HG03139 (cell line): ENCODE data around the gene HRCT1.
"Not testable (repeated sequence)": the region's sequence is repeated elsewhere in the genome, so short reads cannot be mapped to it uniquely, and the experiment has no call there.

ENCODE experiments used
- ATAC-seq: cut with Tn5 transposase; IDR thresholded peaks from one replicate; pipeline ENCODE4 v1.9.1; 2021; ENCODE audit not compliant: unreplicated experiment

HRCT1 gene

GRCh38 chr9:35915681-35916294 lies 9.8 kb downstream of the HRCT1 start:
- no peak for ATAC-seq

- no peak for ATAC-seq
These were observed 11.3 kb downstream of the HRCT1 start for GRCh38 chr9:35917261-35917660.

DNA sequence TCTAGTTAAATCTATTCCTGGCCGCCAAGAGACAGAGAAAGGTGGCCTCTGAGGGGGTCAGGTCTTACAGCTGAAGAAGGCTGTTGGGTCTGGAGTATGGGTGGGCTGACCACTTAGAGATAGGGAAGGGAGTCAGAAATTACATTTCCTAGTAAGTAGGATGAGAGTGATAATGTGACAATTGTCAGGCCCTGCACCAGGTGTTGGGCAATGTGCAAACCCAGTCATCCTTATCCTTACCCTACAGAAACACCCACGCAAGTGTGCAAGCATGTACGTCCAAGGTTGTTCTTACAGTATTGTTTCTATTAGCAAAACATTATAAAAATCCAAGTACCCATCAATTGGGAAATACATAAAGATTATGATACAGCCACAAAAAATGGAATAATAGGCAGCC lies 12.8 kb downstream of the HRCT1 start:
- no peak for ATAC-seq

GRCh38 chr9:35919212-35920008 lies 13.4 kb downstream of the HRCT1 start:
- no peak for ATAC-seq

DNA sequence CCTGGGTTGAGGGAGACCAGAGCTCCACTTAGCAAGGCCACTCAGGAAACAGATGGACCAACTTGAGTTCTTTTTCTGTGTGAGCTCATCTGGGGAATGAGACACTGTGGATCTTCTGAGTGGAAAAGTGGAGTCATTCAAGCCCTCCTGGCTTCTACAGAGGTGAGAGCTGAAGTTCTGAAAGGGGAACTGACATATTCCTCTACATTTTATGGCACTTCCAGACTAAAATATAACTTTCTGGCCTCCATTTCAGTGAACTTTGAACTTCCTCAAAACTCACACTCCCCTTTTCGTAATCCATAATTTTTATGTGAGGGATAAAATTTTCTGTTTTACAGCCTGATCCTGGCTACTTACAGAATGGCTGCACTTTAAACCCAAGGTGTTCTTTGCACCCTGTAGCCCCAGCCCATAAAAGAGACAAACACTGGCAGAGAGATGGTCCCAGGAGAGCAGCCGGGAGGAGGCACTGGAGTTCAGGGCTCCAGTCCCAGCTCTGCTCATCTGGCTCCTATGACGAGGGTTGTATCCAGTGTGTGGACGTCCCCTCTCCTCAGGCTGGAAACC lies 14.1 kb downstream of the HRCT1 start:
- ATAC-seq = no peak

DNA sequence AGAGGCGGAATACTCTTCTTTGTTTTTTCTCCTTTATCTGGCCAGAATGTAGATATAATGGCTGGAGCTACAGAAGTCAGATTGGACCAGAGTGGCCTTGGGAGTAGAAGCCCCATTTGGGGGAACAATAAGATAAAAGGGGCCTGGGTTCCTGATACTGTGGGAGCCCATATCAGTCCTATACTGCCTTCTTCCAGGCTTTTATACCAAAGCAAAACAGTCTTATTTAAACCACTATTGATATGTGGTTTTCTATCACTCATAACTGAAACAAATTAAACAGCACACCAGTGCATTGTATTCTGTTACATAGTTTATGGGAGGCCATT lies 17.6 kb downstream of the HRCT1 start:
- ATAC-seq = no peak

GRCh38 chr9:35923927-35924763 lies 18.1 kb downstream of the HRCT1 start:
- ATAC-seq = no peak

GRCh38 chr9:35928591-35929452 lies 22.8 kb downstream of the HRCT1 start:
- no peak for ATAC-seq

- no peak for ATAC-seq
These were observed 23.4 kb downstream of the HRCT1 start for GRCh38 chr9:35929453-35929718.

DNA sequence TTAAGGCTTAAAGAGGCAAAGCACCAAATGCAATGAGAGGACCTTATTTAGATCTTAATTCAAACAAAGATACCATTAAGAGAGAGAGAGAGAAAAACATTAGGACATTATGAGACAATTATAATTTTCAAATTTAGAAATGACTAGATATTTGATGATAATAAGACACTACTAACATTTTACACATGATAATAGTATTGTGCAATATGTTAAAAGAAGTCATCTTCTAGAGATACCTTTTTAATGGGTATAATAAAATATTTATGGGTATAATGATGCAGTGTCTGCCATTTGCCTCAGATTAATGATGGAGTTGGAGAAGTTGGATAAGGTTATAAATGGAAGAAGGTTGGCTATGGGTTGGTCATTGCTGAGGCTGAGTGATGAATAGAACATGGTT lies 24.5 kb downstream of the HRCT1 start:
- no peak for ATAC-seq

DNA sequence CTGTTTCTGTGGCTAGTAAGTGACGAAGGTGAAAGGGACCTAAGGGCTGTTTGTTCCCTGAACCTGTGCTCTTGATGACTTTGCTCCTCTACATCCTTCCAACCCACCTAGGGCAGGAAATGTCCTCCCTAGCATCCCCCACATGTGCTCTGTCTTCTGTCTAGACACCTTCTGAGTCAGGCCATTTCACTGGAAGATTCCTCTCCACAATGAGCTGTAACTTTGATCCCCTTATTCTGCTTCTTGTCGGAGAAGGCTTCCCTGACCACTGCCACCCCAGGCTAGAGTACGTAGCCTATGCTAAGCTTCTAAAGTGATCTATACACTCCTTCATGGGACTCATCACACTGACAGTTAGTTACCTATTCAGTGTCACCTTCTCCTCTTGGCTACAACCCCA lies 25.0 kb downstream of the HRCT1 start:
- no peak for ATAC-seq

DNA sequence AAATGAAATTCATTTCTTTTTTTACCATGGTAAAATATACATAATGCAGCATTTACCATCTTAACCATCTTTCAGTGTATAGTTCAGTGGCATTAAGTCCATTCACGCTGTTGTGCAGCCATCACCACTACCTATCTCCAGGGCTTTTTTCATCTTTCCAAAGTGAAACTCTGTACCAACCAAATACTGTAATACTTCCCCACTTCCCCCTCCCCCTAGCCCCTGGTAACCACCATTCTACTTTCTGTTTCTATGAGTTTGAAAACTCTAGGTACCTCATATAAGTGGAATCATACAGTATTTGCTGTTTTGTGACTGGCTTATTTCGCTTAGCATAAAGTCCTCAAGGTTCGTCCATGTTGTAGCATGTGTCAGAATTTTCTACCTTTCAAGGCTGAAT lies 26.7 kb downstream of the HRCT1 start:
- ATAC-seq = no peak

DNA sequence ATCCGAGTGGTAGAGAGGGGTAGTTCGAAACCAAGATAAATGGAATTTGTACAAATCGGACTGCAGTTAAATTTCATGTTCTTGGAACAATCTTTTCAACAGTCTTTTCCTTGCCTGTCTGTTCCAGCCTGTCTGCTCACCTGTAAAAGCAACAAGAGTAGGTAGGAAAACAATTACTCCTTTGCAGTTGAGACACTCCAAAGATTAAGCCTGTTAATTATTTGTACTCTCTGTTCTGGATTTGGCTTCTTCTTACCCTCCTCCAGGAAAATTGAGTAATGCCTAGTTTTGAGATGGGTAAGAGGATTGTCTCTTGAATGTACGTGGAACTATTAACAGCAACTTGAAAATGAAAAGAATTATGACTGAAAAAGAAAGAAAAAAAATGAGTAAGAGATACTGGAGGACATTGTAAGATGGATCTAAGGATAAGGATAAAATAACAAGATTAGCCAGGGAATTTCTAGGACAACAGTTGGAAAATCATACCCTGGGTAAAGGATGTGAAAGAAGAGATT lies 27.6 kb downstream of the HRCT1 start:
- no peak for ATAC-seq

GRCh38 chr9:35934069-35934468 lies 28.1 kb downstream of the HRCT1 start:
- not testable (repeated sequence) for ATAC-seq

DNA sequence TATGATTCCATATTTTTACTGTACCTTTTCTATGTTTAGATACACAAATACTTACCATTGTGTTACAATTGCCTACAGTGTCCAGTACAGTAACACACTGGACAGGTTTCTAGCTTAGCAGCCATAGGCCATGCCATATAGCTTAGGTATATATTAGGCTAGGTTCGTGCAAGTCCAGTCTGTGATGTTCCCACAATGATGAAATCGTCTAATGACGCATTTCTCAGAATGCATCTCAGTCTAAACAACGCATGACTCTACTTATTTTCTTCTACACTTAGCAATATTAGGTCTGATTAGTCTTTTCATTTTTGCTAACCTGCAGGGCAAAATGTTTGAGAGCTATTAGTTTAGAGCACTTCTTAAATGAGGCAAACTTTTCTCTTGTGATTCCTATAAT lies 29.3 kb downstream of the HRCT1 start:
- no peak for ATAC-seq

GRCh38 chr9:35935755-35936509 lies 29.9 kb downstream of the HRCT1 start:
- ATAC-seq = no peak

DNA sequence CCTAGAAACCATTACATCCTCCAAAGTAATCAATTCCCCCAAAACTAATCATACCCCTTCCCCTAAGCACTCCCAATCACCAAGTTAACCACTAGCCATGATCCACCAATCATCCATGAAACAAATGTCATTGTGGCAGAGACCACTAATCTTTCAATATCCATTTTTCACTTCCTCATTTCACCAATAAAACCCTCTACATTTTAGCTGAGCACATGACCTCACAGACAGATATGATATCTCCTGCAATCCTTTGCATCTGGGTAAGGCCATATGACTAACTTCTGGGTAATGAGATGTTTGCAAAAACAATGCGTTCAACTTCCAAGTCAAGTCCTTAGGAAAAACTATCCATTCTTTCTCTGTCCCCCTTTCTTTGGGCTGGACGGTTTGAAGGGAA lies 31.2 kb downstream of the HRCT1 start:
- no peak for ATAC-seq

DNA sequence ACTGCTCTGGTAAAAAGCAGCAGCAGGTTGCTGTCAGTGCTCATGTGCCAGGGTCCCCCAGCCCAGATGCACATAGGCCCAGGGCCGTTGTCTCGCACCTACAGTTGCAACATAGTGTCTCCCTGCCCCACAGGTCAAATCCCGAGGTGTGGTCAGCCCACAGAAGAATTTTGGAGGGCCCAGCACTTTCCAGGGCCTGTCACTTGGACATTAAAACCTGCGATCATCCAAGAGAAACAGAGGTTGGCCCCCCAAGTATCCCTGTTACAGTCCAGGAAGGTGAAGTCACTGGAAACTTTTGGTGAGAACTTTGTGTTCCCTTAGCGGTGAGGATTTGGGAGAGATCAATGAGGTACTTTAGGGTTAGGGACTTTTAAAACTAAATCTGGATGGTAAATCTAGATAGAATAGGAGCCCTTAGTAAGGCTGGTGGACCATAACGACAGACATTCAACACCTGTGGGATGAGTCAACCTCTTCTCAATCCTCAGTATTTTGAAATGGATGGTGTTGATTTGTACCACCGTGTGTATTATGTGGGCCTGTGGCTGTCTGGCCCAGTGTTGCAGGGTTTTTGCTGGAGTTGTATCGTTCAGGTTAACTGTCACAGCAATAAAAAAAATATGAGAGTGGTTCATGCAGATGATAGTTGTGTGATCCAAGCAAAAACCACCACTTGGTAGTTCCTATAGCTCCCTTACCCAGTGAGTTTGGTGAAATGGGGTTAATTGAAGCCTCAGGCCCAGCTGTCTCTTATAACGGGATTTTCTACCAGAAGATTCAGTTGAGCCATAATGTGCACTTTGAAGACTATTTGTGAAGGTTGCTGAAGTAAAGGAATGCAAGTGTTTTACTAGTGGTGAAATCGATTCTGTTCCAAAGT lies 32.7 kb downstream of the HRCT1 start:
- no peak for ATAC-seq

- ATAC-seq = no peak
These were observed 33.8 kb downstream of the HRCT1 start for GRCh38 chr9:35939679-35940250.
